HepG2 (cell line): ENCODE results near the gene UNC5B. TPM values are rescaled to one million over a fixed set of nuclear protein-coding genes. Genes with fewer than 3 reads are reported as not detected.

Experiments
- ATAC-seq: fragments of 200-7000 bp; cut with Tn5 transposase; 3 replicates; pipeline ENCODE4 v1.9.1; 2020; ENCODE audit warnings: mild to moderate bottlenecking, moderate library complexity
- BruUV-seq: library from RNA; stranded (reverse); fragments of 400-500 nt; replicated peaks from 2 replicates; lab custom pipeline; 2021; lab: Mats Ljungman, UMichigan
- CTCF ChIA-PET: fragments of 300-600 bp; formaldehyde crosslinking; extraction: SDS; loops from one replicate; lab custom pipeline; 2021; ENCODE audit warnings: low total read pairs, inconsistent platforms, low intra/inter-chr PET ratio; lab: Yijun Ruan, JAX
- POLR2A ChIA-PET: fragments of 350-600 bp; sonication (Branson Sonifier 250); formaldehyde crosslinking; loops from one replicate; lab custom pipeline; 2020; ENCODE audit warnings: antibody characterized with exemption, inconsistent platforms; lab: Yijun Ruan, JAX
- DNase-seq: peaks from one replicate; pipeline ENCODE4 v3.0.0-alpha.2; 2015; ENCODE audit warnings: low spot score
- FAIRE-seq: peaks from 3 replicates; lab custom pipeline; 2011; peaks lifted over from hg19 to GRCh38; lab: Jason Lieb, UNC
- H2AFZ ChIP-seq: one replicate; pipeline ENCODE4 v1.6.1; 2011; ENCODE audit warnings: low read length, inconsistent platforms
- H3K27ac ChIP-seq: fragments of 300-600 bp; 3 replicates; pipeline ENCODE4 v1.8.0; 2011; ENCODE audit warnings: mixed run types, mild to moderate bottlenecking, mixed read lengths, low read length, inconsistent platforms; ENCODE audit not compliant: insufficient read depth; ENCODE audit errors: extremely low read length
- H3K27me3 ChIP-seq, 2 experiments: fragments of 200-600 bp in 1 of 2; 2 replicates in 1 of 2; 3 replicates in 1 of 2; pipeline versions ENCODE4 v1.6.0 to v1.8.0; 2011; ENCODE audit warnings: low read length in 2 of 2, mild to moderate bottlenecking in 2 of 2, moderate library complexity in 2 of 2, inconsistent platforms in 1 of 2; ENCODE audit not compliant: insufficient read depth in 2 of 2, control insufficient read depth in 1 of 2
- H3K36me3 ChIP-seq, 2 experiments: fragments of 200-600 bp in 1 of 2; replicated peaks in 1 of 2; 2 replicates in 1 of 2; 3 replicates in 1 of 2; pipeline versions ENCODE4 v1.5.1 to v1.8.0; 2011; ENCODE audit warnings: low read length in 2 of 2, inconsistent platforms in 1 of 2; ENCODE audit not compliant: insufficient read depth in 2 of 2, control insufficient read depth in 1 of 2
- H3K4me1 ChIP-seq: 2 replicates; pipeline ENCODE4 v1.5.1; 2012; ENCODE audit warnings: low read length, inconsistent platforms; ENCODE audit not compliant: insufficient read depth
- H3K4me2 ChIP-seq: 2 replicates; pipeline ENCODE4 v1.6.0; 2011; ENCODE audit warnings: low read depth, low read length, inconsistent platforms
- H3K4me3 ChIP-seq, 3 experiments: fragments of 200-600 bp in 1 of 3; sonication (generic), shearing (Covaris generic) in 1 of 3; replicated peaks in 1 of 3; 2 replicates each; pipeline ENCODE4 v1.5.1; 2011 to 2016; ENCODE audit warnings: low read length in 3 of 3, inconsistent platforms in 2 of 3, low read depth in 2 of 3, mild to moderate bottlenecking in 2 of 3, control low read depth in 1 of 3, mixed read lengths in 1 of 3; ENCODE audit not compliant: insufficient read depth in 1 of 3
- H3K79me2 ChIP-seq: one replicate; pipeline ENCODE4 v1.6.1; 2011; ENCODE audit warnings: low read length, inconsistent platforms; ENCODE audit not compliant: insufficient read depth
- H3K9ac ChIP-seq: 2 replicates; pipeline ENCODE4 v1.6.0; 2011; ENCODE audit warnings: mild to moderate bottlenecking, low read depth, low read length, inconsistent platforms; ENCODE audit not compliant: insufficient read depth
- H3K9me3 ChIP-seq: 2 replicates; pipeline ENCODE4 v1.5.1; 2012; ENCODE audit warnings: mild to moderate bottlenecking, low read length
- H4K20me1 ChIP-seq: 2 replicates; pipeline ENCODE4 v1.6.0; 2011; ENCODE audit warnings: inconsistent platforms, mild to moderate bottlenecking, low read length, moderate library complexity; ENCODE audit not compliant: insufficient read depth
- CHCHD3 ChIP-seq: sonication (generic); formaldehyde crosslinking; IDR thresholded peaks from 2 replicates; pipeline ENCODE4 v1.8.0; 2022; ENCODE audit warnings: mild to moderate bottlenecking, missing genetic modification reagents, moderate library complexity
- FOSL2 ChIP-seq: sonication (generic); formaldehyde crosslinking; IDR thresholded peaks from 2 replicates; pipeline ENCODE4 v1.4.0; 2020; ENCODE audit warnings: missing genetic modification reagents
- FOXO1 ChIP-seq: sonication (generic); formaldehyde crosslinking; IDR thresholded peaks from 2 replicates; pipeline ENCODE4 v1.4.0; 2020; ENCODE audit warnings: missing genetic modification reagents
- IKZF1 ChIP-seq: fragments of 450-650 bp; IDR thresholded peaks from 2 replicates; pipeline ENCODE4 v1.7.1; 2016
- ISX ChIP-seq: sonication (generic); formaldehyde crosslinking; conservative IDR thresholded peaks from 2 replicates; pipeline ENCODE4 v1.5.0; 2020; ENCODE audit warnings: missing genetic modification reagents
- MYNN ChIP-seq: sonication (generic); formaldehyde crosslinking; IDR thresholded peaks from 2 replicates; pipeline ENCODE4 v1.4.0; 2020; ENCODE audit warnings: mild to moderate bottlenecking, low read depth, missing genetic modification reagents
- ONECUT2 ChIP-seq: sonication (generic); formaldehyde crosslinking; IDR thresholded peaks from 2 replicates; pipeline ENCODE4 v1.4.0; 2020; ENCODE audit warnings: missing genetic modification reagents
- SKI ChIP-seq: fragments of 450-650 bp; IDR thresholded peaks from one replicate; pipeline ENCODE4 v1.6.1; 2018; ENCODE audit warnings: mild to moderate bottlenecking; ENCODE audit not compliant: partially characterized antibody
- SMAD9 ChIP-seq: sonication (generic); formaldehyde crosslinking; IDR thresholded peaks from 2 replicates; pipeline ENCODE4 v1.5.1; 2020; ENCODE audit warnings: mild to moderate bottlenecking, missing genetic modification reagents
- SPEN ChIP-seq: sonication (generic); formaldehyde crosslinking; IDR thresholded peaks from 2 replicates; pipeline ENCODE4 v1.5.1; 2020; ENCODE audit warnings: low read depth, mild to moderate bottlenecking, missing genetic modification reagents
- SRSF1 ChIP-seq: fragments of 200-400 bp; formaldehyde crosslinking; optimal IDR thresholded peaks from 2 replicates; pipeline ENCODE3; 2017; ENCODE audit warnings: mild to moderate bottlenecking, low read depth, low read length, moderate library complexity
- ZC3H13 ChIP-seq: sonication (generic); formaldehyde crosslinking; IDR thresholded peaks from 2 replicates; pipeline ENCODE4 v1.8.1; 2023; ENCODE audit warnings: mild to moderate bottlenecking, missing genetic modification reagents, moderate library complexity
- ZNF343 ChIP-seq: sonication (generic); formaldehyde crosslinking; IDR thresholded peaks from 2 replicates; pipeline ENCODE4 v1.4.0; 2020; ENCODE audit warnings: mild to moderate bottlenecking, missing genetic modification reagents
- ZNF530 ChIP-seq: sonication (generic); formaldehyde crosslinking; IDR thresholded peaks from 2 replicates; pipeline ENCODE4 v1.5.0; 2020; ENCODE audit warnings: low read depth, mild to moderate bottlenecking, missing genetic modification reagents
- whole genome bisulfite sequencing: methylation state at CpG from one replicate; pipeline ENCODE4 v1.1.6; 2017; ENCODE audit warnings: low lambda C conversion rate; 5-methylcytosine and 5-hydroxymethylcytosine counted together
- in situ Hi-C: cut with HindIII; loops from 2 replicates; pipeline ENCODE4 v1.10.0; 2017; ENCODE audit warnings: low pct_unique_long_range_greater_than_20kb; ENCODE audit not compliant: extremely low pct_ligation_motif_present
- intact Hi-C: fragments of 100-400 bp; cut with micrococcal nuclease; formaldehyde crosslinking; loops from one replicate; pipeline ENCODE4 v1.10.0; 2022; ENCODE audit not compliant: unreplicated experiment
- polyA plus RNA-seq, 8 experiments: library from polyadenylated mRNA; depleted of rRNA in 3 of 8; stranded (reverse) in 7 of 8; unstranded in 1 of 8; fragments of >200 nt; fragmentation: Illumina TruSeq in 4 of 8; extraction: Trizol in 4 of 8; gene quantifications; 2 replicates each; pipeline versions ENCODE4 v1.2.1 to v1.2.3, GENCODE V29; 2011 to 2016; ENCODE audit warnings: low read depth in 4 of 8, missing spikeins in 1 of 8, mixed read lengths in 1 of 8; ENCODE audit not compliant: insufficient read depth in 1 of 8
- total RNA-seq, 5 experiments: library from RNA; depleted of rRNA; stranded (reverse); fragments of >200 nt; fragmentation: Illumina TruSeq; extraction: Trizol; gene quantifications; 2 replicates each; pipeline ENCODE4 v1.2.3, GENCODE V29; 2016; ENCODE audit warnings: low read depth in 1 of 5
- TF ChIP-seq, protein P1 (sequence below), 2 experiments: sonication (generic) in 1 of 2; formaldehyde crosslinking in 1 of 2; IDR thresholded peaks; 2 replicates each; pipeline versions ENCODE4 v1.5.1 to v1.6.1; 2011 to 2020; ENCODE audit warnings: borderline replicate concordance in 1 of 2, low read depth in 1 of 2, low read length in 1 of 2, mild to moderate bottlenecking in 1 of 2, missing genetic modification reagents in 1 of 2, moderate library complexity in 1 of 2
- TF ChIP-seq, protein P2 (sequence below): IDR thresholded peaks from 2 replicates; pipeline ENCODE4 v1.6.1; 2016; ENCODE audit warnings: missing compliant biosample characterization, missing genetic modification reagents, borderline replicate concordance
- TF ChIP-seq, protein P3 (sequence below): sonication (generic); formaldehyde crosslinking; IDR thresholded peaks from 2 replicates; pipeline ENCODE4 v1.4.0; 2020; ENCODE audit warnings: mild to moderate bottlenecking, missing genetic modification reagents, borderline replicate concordance

The UNC5B gene
- total and polyA plus RNA-seq, 2 of the 13 experiments (the other 11 are each of a cell fraction or from before 2014, with no cell fraction given) = 0.07 TPM

DNA sequence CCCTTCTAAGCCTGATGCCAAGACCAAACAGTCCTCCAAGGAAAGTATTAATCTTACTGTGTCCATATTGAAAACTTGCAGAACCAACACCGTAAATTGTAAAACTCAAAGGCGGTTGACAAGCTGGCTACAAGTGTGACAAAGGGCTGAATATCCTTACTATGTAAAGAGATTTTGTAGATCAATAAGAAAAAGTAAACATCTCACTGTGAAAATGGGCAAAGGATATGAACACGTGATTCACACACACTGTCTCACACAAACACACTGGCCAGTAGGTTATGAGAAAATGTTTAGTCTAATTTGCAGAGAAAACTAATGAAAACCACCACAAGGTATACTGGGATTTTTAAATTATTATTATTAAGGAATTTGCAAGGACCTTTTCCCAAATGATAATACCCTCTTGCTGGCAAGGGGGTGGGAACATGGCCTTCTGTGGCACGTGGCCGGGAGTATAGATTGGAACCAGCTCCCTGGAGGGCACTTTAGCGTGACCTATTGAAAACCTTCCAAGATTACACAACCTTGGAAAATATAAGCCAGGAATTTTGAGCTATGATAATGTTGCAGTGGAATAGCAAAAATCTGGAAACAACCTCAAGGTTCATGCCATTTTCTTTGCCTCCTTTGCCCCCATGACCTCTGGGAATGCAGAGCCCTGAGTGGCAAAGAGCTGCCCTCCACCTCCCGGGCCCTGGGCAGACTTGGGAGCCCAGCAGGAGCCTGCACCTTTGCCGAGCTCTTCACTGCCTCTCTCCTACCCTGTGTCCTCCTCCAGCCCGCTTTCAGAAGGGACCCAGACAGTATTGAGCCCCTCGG is 80.5 kb downstream of the UNC5B start (continued):
- TF ChIP-seq, protein P1, sequence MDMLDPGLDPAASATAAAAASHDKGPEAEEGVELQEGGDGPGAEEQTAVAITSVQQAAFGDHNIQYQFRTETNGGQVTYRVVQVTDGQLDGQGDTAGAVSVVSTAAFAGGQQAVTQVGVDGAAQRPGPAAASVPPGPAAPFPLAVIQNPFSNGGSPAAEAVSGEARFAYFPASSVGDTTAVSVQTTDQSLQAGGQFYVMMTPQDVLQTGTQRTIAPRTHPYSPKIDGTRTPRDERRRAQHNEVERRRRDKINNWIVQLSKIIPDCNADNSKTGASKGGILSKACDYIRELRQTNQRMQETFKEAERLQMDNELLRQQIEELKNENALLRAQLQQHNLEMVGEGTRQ (IDR thresholded peaks at IDR 0.05; ENCODE audit: low read depth, low read length) = no peak
- TF ChIP-seq, protein P1 (CRISPR knock-in tag; IDR thresholded peaks at IDR 0.05; ENCODE audit: borderline replicate concordance) = peak; percentile 68; the same call in 1 of the 2 replicates
- TF ChIP-seq SPEN (no peak), ONECUT2 (CRISPR knock-in tag) (0 out of 2 replicates have a peak, but pooled peaks have one; percentile 15)
- TF ChIP-seq, protein P2, sequence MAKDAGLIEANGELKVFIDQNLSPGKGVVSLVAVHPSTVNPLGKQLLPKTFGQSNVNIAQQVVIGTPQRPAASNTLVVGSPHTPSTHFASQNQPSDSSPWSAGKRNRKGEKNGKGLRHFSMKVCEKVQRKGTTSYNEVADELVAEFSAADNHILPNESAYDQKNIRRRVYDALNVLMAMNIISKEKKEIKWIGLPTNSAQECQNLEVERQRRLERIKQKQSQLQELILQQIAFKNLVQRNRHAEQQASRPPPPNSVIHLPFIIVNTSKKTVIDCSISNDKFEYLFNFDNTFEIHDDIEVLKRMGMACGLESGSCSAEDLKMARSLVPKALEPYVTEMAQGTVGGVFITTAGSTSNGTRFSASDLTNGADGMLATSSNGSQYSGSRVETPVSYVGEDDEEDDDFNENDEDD (CRISPR knock-in tag) = no peak

DNA sequence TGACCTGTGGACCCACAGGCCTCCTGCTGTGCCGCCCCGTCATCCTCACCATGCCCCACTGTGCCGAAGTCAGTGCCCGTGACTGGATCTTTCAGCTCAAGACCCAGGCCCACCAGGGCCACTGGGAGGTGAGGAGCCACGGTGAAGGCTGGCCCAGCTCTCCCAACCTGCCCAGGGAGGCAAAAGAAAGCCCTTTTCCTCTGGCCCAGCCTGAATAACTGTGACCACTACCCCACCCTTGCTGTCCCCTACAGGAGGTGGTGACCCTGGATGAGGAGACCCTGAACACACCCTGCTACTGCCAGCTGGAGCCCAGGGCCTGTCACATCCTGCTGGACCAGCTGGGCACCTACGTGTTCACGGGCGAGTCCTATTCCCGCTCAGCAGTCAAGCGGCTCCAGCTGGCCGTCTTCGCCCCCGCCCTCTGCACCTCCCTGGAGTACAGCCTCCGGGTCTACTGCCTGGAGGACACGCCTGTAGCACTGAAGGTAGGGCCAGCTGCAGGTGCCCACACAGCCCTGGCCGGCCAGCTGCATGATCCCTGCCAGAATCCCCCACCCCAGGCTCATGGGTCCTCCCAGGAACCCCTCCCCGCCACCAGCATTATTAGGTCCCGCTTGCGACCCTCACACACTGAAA is 81.2 kb downstream of the UNC5B start:
- H2AFZ ChIP-seq = no peak overlapping the region
- no peak overlapping the region for H3K27ac ChIP-seq
- H3K9ac ChIP-seq = no peak overlapping the region
- H3K4me2 ChIP-seq = no peak overlapping the region
- H3K4me1 ChIP-seq = peaks cover 26% of the 10 kb centered on the region
- 59% methylated on average over 13 of the region's 19 CpGs for WGBS
- intact Hi-C loops = no loop called here
- no peaks in the 10 kb centered on the region for H3K36me3 ChIP-seq
- H3K27me3 ChIP-seq = peaks cover 2 to 17% of the 10 kb centered on the region in 2 experiments; a peak in 3 of 5 replicates
- no peaks in the 10 kb centered on the region for H3K79me2 ChIP-seq
- ATAC-seq (no peak), DNase-seq (no peak), FAIRE-seq (no peak)
- in situ Hi-C loops = no loop called here
- no peak overlapping the region for H3K4me3 ChIP-seq
- H4K20me1 ChIP-seq = no peaks in the 10 kb centered on the region
- POLR2A ChIA-PET = interaction anchor here (1.0 to 1.1 kb wide), 2 partner anchors 25 to 345 kb away, joined by 3 read pairs; partner anchors contain the start of gene SLC29A3
- CTCF ChIA-PET = no interaction called here
- no peaks in the 10 kb centered on the region for H3K9me3 ChIP-seq
- no TSS peak for BruUV-seq
- TF ChIP-seq ISX (CRISPR knock-in tag) = no peak
- TF ChIP-seq, protein P3, sequence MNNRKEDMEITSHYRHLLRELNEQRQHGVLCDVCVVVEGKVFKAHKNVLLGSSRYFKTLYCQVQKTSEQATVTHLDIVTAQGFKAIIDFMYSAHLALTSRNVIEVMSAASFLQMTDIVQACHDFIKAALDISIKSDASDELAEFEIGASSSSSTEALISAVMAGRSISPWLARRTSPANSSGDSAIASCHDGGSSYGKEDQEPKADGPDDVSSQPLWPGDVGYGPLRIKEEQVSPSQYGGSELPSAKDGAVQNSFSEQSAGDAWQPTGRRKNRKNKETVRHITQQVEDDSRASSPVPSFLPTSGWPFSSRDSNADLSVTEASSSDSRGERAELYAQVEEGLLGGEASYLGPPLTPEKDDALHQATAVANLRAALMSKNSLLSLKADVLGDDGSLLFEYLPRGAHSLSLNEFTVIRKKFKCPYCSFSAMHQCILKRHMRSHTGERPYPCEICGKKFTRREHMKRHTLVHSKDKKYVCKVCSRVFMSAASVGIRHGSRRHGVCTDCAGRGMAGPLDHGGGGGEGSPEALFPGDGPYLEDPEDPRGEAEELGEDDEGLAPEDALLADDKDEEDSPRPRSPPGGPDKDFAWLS (CRISPR knock-in tag) = no peak
- TF ChIP-seq CHCHD3 (CRISPR knock-in tag) = no peak
- TF ChIP-seq SRSF1 = no peak
- no peak for TF ChIP-seq FOXO1 (CRISPR knock-in tag)
- no peak for TF ChIP-seq ZC3H13 (CRISPR knock-in tag)
- TF ChIP-seq ZNF343 (CRISPR knock-in tag) = no peak
- TF ChIP-seq MYNN (CRISPR knock-in tag) = no peak
- no peak for TF ChIP-seq SKI
- TF ChIP-seq SMAD9 (CRISPR knock-in tag) = no peak
- no peak for TF ChIP-seq IKZF1
- TF ChIP-seq FOSL2 = no peak
- no peak for TF ChIP-seq ZNF530
